Gastroesophageal sphincter (tissue), 4 donors: ENCODE measurements around the gene GTF2B. TPM values are rescaled to one million over a fixed set of nuclear protein-coding genes. Genes with fewer than 3 reads are reported as not detected.
"Not testable (repeated sequence)": the region's sequence is repeated elsewhere in the genome, so short reads cannot be mapped to it uniquely, and the experiment has no call there.

Source experiments
- ATAC-seq: fragments of 150-250 bp; one replicate; pipeline ENCODE4 v1.9.1; 2016; ENCODE audit warnings: mild to moderate bottlenecking, moderate library complexity
- H3K27ac ChIP-seq, 4 donors: fragments of 200-600 bp; sonication (generic) in 3 of 4; 1 replicate in 3 of 4; 2 replicates in 1 of 4; pipeline ENCODE4 v1.5.1; 2016 to 2019
- H3K27me3 ChIP-seq: fragments of 200-600 bp; sonication (generic); one replicate; pipeline ENCODE4 v1.5.1; 2019
- H3K36me3 ChIP-seq, 2 donors: fragments of 200-600 bp; sonication (generic); one replicate each; pipeline ENCODE4 v1.5.1; 2019; ENCODE audit warnings: control low read depth in 1 of 2
- H3K4me1 ChIP-seq, 3 donors: fragments of 200-600 bp; sonication (generic); 1 replicate in 2 of 3; 2 replicates in 1 of 3; pipeline ENCODE4 v1.5.1; 2016 to 2019; ENCODE audit warnings: control low read depth in 2 of 3
- H3K4me3 ChIP-seq, 2 donors: fragments of 200-600 bp; sonication (generic); one replicate each; pipeline ENCODE4 v1.5.1; 2019; ENCODE audit warnings: mild to moderate bottlenecking in 1 of 2, moderate library complexity in 1 of 2
- H3K9me3 ChIP-seq, 3 donors: fragments of 200-600 bp; sonication (generic); one replicate each; pipeline ENCODE4 v1.5.1; 2017 to 2019; ENCODE audit warnings: control low read depth in 2 of 3
- CTCF ChIP-seq, 4 experiments: fragments of 200-600 bp in 2 of 4; fragments of 450-650 bp in 2 of 4; sonication (generic) in 1 of 4; IDR thresholded peaks; one replicate each; pipeline ENCODE4 v1.5.1; 2017 to 2019; ENCODE audit warnings: antibody characterized with exemption in 4 of 4, mild to moderate bottlenecking in 2 of 4, moderate library complexity in 2 of 4
- EP300 ChIP-seq: sonication (generic); formaldehyde crosslinking; IDR thresholded peaks from one replicate; pipeline ENCODE4 v1.6.1; 2017; ENCODE audit warnings: antibody characterized with exemption, mild to moderate bottlenecking
- POLR2A ChIP-seq, 2 donors: fragments of 450-650 bp; IDR thresholded peaks; one replicate each; pipeline ENCODE4 v1.6.1; 2017; ENCODE audit warnings: antibody characterized with exemption in 2 of 2, mild to moderate bottlenecking in 2 of 2, moderate library complexity in 1 of 2
- POLR2AphosphoS5 ChIP-seq: sonication (generic); formaldehyde crosslinking; IDR thresholded peaks from one replicate; pipeline ENCODE4 v1.6.1; 2017; ENCODE audit warnings: antibody characterized with exemption
- WGBS, 2 donors: methylation state at CpG; one replicate each; pipeline ENCODE4 v1.1.5; 2018; ENCODE audit warnings: low coverage in 1 of 2; 5-methylcytosine and 5-hydroxymethylcytosine counted together
- total RNA-seq, 4 donors: library from RNA; depleted of rRNA; stranded (reverse); fragments of >200 nt; gene quantifications; one replicate each; pipeline ENCODE4 v1.1.0, GENCODE V29; 2016

Gene GTF2B
- total RNA-seq, 4 donors from 2014 or later, result 27.0 to 42.6 (median 33.2) TPM

- ATAC-seq, result no peak
- no peak overlapping the region for H3K27ac ChIP-seq
- peaks cover 0 to 36% of the 10 kb centered on the region in 2 donors for H3K36me3 ChIP-seq
- H3K9me3 ChIP-seq, result no peaks in the 10 kb centered on the region
- H3K27me3 ChIP-seq, result no peaks in the 10 kb centered on the region
- 75 to 83% methylated on average over 1 of the region's 1 CpG for WGBS, 2 donors
- H3K4me3 ChIP-seq, result no peak overlapping the region
- TF ChIP-seq POLR2AphosphoS5 (no peak), CTCF (IDR thresholded peaks at IDR 0.05) (no peak), POLR2A (IDR thresholded peaks at IDR 0.05) (no peak), EP300 (no peak)
- H3K4me1 ChIP-seq, result peaks cover 0 to 47% (median 11%) of the 10 kb centered on the region in 3 donors
Observed at GRCh38 chr1:88888750-88889149, 2.6 kb downstream of the GTF2B start.

GRCh38 chr1:88885933-88886332 is 5.4 kb downstream of the GTF2B start:
- H3K9me3 ChIP-seq, result no peaks in the 10 kb centered on the region
- TF ChIP-seq POLR2AphosphoS5, result no peak
- no peak for TF ChIP-seq EP300
- TF ChIP-seq CTCF (IDR thresholded peaks at IDR 0.05), result no peak
- TF ChIP-seq POLR2A (IDR thresholded peaks at IDR 0.05), result no peak
- no peak for ATAC-seq
- H3K27me3 ChIP-seq, result no peaks in the 10 kb centered on the region
- H3K4me1 ChIP-seq, result peaks cover 0 to 53% (median 11%) of the 10 kb centered on the region in 3 donors
- 69 to 84% methylated on average over 3 of the region's 3 CpGs for WGBS, 2 donors
- H3K36me3 ChIP-seq, result peaks cover 0 to 64% of the 10 kb centered on the region in 2 donors
- H3K27ac ChIP-seq, result no peak overlapping the region
- no peak overlapping the region for H3K4me3 ChIP-seq

- H3K27me3 ChIP-seq, result no peaks in the 10 kb centered on the region
- no peak for ATAC-seq
- no peaks in the 10 kb centered on the region for H3K9me3 ChIP-seq
- peaks cover 0 to 77% of the 10 kb centered on the region in 2 donors for H3K36me3 ChIP-seq
- no peak overlapping the region for H3K4me3 ChIP-seq
- no peak overlapping the region for H3K27ac ChIP-seq
- no peak for TF ChIP-seq EP300
- TF ChIP-seq CTCF (IDR thresholded peaks at IDR 0.05), result no peak
- TF ChIP-seq POLR2AphosphoS5, result no peak
- no peak for TF ChIP-seq POLR2A (IDR thresholded peaks at IDR 0.05)
- peaks cover 0 to 42% (median 5%) of the 10 kb centered on the region in 3 donors for H3K4me1 ChIP-seq
- WGBS, 2 donors, result 61 to 67% methylated on average over 2 to 3 of the region's 3 CpGs
Observed at GRCh38 chr1:88883156-88883555, 8.2 kb downstream of the GTF2B start.

GRCh38 chr1:88880717-88881116 is 10.7 kb downstream of the GTF2B start:
- 70 to 88% methylated on average over 4 to 5 of the region's 8 CpGs for WGBS, 2 donors
- not testable (repeated sequence) for H3K27ac ChIP-seq, H3K4me3 ChIP-seq, H3K27me3 ChIP-seq, H3K9me3 ChIP-seq, ATAC-seq
- Histone ChIP-seq H3K36me3 (peaks cover 0 to 61% of the 10 kb centered on the region in 2 donors), H3K4me1 (peaks cover 5 to 52% (median 21%) of the 10 kb centered on the region in 3 donors)

- Histone ChIP-seq H3K9me3 (no peaks in the 10 kb centered on the region), H3K27ac (no peak overlapping the region), H3K27me3 (no peaks in the 10 kb centered on the region), H3K36me3 (peaks cover 0 to 41% of the 10 kb centered on the region in 2 donors), H3K4me1 (peaks cover 5 to 66% (median 21%) of the 10 kb centered on the region in 3 donors), H3K4me3 (no peak overlapping the region)
- WGBS, 2 donors, result 73 to 86% methylated on average over 2 to 4 of the region's 4 CpGs
- TF ChIP-seq EP300 (no peak), POLR2AphosphoS5 (no peak)
- ATAC-seq, result no peak
Observed at GRCh38 chr1:88878731-88879130, 12.6 kb downstream of the GTF2B start.

GRCh38 chr1:88877911-88878310 is 13.5 kb downstream of the GTF2B start:
- H3K36me3 ChIP-seq, result peaks cover 0 to 32% of the 10 kb centered on the region in 2 donors
- TF ChIP-seq EP300 (no peak), CTCF (IDR thresholded peaks at IDR 0.05) (no peak), POLR2AphosphoS5 (no peak), POLR2A (IDR thresholded peaks at IDR 0.05) (no peak)
- H3K27ac ChIP-seq, result peak overlapping the region in 3 of 4 donors; percentile 48 to 52 (median 49)
- peaks cover 5 to 63% (median 21%) of the 10 kb centered on the region in 3 donors for H3K4me1 ChIP-seq
- H3K4me3 ChIP-seq, result no peak overlapping the region
- H3K9me3 ChIP-seq, result no peaks in the 10 kb centered on the region
- H3K27me3 ChIP-seq, result no peaks in the 10 kb centered on the region
- 82 to 88% methylated on average over 3 to 8 of the region's 9 CpGs for WGBS, 2 donors
- ATAC-seq, result no peak
